ENCODE results near the gene RBM4B. TPM values are rescaled to one million over a fixed set of nuclear protein-coding genes. Genes with fewer than 3 reads are reported as not detected.

RBM4B gene
- total RNA-seq, 1 experiment from 2014 or later, result 26.6 TPM

DNA sequence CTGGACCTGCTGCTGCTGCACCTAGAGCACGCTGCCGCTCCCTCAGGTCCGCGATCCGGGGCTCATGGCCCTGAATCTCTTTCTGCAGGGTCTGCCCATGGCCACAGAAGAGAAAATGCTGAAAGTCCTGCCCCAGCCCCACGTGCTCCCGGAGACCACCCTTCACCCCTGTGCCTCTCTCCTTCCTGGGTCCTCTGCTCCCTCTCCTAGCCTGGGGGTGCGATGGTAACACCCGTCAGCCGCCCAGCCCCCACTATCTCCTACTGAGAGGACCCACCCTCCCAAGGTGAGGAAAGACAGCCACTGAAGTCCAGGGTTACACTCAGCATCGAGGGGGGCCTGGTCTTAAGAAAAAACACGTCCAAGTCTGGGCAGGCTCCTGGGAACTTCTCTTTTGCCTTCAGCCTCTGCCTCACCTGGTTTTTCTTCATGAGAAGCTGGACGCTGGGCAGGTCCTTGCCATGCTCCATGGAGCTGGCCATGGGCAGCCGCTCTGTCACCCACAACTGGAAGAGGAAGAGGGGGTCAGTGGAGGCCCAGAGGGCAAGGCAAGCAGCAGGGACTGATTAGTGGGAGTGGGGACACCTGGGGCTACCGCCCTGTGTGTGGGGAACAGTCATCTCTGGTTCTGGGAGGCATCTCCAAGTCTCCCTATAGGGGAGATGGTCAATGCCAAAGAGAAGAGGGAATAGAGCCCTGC is 15.8 kb upstream of the RBM4B start:
- H3K36me3 ChIP-seq, result peaks cover 5% of the 10 kb centered on the region
- no peaks in the 10 kb centered on the region for H3K27me3 ChIP-seq
- no peak for DNase-seq
- H3K4me3 ChIP-seq, result no peak overlapping the region
- no peaks in the 10 kb centered on the region for H3K9me3 ChIP-seq

DNA sequence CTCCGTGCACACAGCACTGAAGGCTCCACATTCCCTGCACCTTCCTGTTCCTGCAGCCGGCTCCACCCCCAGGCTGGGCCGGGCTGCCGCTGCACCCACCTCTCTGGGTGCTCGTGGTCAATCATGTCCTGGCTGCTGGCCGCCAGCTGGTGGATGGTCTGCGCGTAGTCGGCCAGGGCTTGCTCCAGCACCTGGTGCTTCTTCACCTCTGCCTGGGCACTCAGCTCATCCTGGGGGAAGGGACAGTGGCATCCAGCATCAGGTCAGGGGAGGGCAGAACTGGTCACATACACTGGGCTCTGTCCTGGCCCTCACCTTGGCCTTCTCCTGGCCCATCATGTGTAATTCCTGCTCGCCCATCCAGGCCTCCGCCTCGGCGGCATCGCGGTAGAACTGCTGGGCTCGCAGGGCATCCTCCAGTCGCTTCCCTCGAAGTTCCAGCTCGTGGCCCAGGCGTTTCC is 15.2 kb upstream of the RBM4B start:
- DNase-seq, result no peak
- no peaks in the 10 kb centered on the region for H3K27me3 ChIP-seq
- no peak overlapping the region for H3K4me3 ChIP-seq
- no peaks in the 10 kb centered on the region for H3K9me3 ChIP-seq
- no peaks in the 10 kb centered on the region; the same call in 1 of the 2 replicates for H3K36me3 ChIP-seq

DNA sequence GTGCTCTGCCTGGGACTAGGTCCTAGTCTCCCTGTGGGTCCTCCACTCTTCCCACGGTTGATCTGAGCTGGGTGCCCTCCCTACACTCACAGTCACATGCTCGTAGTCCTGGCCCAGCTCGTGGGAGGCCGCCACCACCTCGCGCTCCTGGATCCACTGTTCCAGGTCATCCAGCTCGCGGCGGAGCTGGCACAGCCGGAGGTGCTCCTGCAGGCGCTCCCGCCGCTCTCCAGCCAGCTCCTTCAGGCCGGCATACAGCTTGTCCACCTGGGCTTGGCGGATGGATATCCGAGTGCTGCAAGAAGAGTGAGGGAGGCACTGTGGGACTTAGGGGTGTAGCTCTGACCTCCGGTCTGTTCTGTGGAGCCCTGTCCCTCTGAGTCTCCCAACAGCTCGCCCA is 14.8 kb upstream of the RBM4B start:
- no peaks in the 10 kb centered on the region for H3K27me3 ChIP-seq
- H3K9me3 ChIP-seq, result no peaks in the 10 kb centered on the region
- DNase-seq, result no peak
- no peak overlapping the region for H3K4me3 ChIP-seq
- H3K36me3 ChIP-seq, result no peaks in the 10 kb centered on the region; the same call in 1 of the 2 replicates

DNA sequence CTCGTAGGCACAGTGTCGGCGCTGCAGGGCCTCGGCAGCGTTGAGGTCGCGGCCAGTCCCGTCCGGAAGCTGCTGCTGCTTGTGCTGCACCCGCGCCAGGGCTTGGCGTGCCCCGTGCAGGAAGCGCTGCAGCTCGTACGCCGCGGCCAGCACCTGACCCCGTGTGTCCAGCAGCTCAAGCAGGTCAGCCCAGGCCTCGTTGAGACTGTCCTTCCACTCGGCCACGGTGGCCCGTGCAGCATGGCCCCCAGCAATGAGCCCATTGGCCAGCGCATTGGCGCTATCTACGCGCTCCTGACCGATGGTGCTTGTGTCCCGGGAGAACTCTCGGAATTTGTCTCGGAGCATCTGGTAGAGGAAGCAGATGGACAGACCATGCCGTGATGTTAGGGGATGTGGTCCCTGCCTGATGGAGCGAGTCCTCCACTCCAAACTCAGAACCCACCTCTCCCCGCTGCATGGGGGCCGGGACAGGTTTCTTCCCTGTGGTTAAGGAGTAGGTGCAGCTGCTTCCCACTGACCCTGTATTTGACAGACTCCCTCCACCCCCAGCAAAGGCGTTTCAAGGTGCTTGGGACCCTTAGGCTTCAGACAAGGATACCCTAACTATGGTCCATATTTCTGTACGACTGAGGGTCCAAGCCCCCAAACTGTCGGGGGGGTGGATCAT is 13.8 kb upstream of the RBM4B start:
- no peaks in the 10 kb centered on the region for H3K9me3 ChIP-seq
- H3K27me3 ChIP-seq, result no peaks in the 10 kb centered on the region
- H3K4me3 ChIP-seq, result no peak overlapping the region
- no peak for DNase-seq
- no peaks in the 10 kb centered on the region; the same call in 1 of the 2 replicates for H3K36me3 ChIP-seq

DNA sequence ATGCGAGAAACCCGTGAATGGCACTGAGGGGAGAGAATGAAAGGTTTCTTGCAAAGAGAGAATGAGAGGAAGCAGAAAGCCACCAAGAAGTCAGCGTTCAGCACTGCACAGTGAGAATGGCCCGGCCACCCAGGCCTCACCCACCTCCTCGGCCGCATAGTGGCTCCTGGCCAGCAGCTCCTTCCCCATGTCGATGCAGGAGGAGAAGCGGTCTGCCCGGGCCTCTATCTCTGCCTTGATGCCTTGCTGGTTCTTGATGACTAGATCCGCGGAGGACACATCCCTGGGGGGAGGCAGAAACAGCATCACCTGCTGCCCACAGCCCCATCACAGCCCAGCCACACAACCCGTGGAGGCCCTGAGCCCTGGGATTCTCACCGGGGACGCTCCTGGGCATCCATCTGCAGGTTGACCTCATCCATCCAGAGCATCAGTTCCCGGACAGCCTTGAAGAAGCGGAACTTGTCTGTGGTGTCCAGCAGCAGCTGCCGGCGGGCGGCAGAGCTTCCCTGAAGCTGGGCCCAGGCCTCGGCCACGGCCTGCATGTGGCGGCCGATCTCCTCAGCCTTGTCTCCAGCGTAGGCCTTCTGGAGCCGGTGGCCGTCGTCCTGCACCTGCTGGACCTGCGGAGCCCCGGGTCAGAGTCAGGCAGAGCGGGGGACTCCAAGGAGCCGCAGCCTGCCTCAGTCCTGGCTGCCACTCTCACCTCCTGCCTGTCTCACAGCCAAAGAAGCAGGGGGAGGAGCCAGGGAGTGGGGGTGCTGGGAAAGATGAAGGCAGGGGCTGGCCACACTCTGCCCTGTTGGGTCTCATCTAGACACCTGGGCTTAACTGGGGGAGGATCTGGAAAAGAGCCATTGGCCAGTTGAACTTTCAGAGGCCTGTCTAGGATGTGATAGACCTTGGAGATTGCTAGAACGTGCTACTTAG is 12.2 kb upstream of the RBM4B start:
- no peaks in the 10 kb centered on the region; the same call in 1 of the 2 replicates for H3K36me3 ChIP-seq
- H3K4me3 ChIP-seq, result no peak overlapping the region
- no peaks in the 10 kb centered on the region for H3K9me3 ChIP-seq
- H3K27me3 ChIP-seq, result no peaks in the 10 kb centered on the region
- DNase-seq, result no peak

DNA sequence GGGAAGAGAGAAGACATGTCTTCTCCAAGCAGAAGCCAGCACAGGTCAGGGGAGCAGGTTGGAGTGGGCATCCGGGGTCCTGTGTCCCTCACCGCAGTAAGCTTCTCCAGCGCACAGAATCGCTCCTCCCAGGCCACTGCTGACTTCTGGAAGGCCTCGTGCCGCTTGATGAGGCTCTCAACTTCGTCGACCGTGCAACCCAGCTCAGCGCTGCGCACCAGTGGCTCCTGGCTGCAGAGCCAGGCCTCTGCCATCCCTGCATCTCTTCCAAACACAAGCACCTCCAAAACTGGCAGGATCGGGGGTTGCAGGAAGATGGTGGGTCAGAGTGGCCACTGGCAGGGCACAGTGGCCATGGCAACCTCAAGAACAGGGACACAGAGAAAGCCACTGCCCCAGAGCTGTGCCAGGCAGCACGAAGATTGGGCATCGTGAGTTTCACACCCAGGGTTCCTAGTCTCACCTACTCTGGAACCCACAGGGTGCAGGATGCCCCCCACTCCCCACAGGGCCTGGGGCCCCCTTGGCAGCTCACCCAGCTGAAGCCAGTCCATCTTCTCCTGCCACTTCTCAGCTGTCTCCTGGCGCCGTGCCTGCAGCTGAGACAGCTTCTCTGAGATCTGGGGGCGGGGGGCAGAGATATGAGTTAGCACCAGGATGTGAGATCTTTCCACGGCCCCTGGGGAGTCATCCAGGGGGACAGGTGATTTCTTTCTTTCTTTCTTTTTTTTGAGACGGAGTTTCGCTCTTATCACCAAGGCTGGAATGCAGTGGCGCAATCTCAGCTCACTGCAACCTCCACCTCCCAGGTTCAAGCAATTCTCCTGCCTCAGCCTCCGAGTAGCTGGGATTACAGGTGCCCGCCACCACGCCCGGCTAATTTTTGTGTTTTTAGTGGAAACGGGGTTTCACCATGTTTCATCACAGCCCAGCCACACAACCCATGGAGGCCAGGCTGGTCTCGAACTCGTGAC is 11.2 kb upstream of the RBM4B start:
- Histone ChIP-seq H3K36me3 (no peaks in the 10 kb centered on the region; the same call in 1 of the 2 replicates), H3K4me3 (no peak overlapping the region), H3K27me3 (no peaks in the 10 kb centered on the region), H3K9me3 (no peaks in the 10 kb centered on the region)
- no peak for DNase-seq

DNA sequence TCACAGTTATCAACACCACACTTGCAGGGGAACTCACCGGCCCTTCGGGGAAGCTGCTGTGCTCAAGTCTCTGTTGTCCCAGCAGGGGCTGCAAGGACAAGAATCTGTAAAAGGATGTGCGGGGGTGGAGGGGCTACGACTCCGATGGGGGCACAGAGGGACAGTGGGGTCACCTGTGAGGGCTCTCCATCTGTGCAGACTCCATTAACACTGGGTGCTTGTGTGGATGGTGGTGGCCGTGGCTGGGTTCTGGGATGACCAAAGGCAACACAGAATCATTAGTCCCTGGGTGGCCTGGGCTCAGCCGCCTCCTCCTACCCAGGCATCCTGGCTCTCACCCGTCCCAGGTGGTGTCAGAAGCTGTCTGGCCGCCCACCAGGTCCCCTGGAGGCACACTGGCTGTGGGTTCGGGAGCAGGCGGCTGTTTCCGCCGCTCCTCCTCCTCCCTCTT is 10.2 kb upstream of the RBM4B start:
- H3K27me3 ChIP-seq, result no peaks in the 10 kb centered on the region
- DNase-seq, result no peak
- H3K9me3 ChIP-seq, result no peaks in the 10 kb centered on the region
- no peaks in the 10 kb centered on the region; the same call in 1 of the 2 replicates for H3K36me3 ChIP-seq
- no peak overlapping the region for H3K4me3 ChIP-seq

DNA sequence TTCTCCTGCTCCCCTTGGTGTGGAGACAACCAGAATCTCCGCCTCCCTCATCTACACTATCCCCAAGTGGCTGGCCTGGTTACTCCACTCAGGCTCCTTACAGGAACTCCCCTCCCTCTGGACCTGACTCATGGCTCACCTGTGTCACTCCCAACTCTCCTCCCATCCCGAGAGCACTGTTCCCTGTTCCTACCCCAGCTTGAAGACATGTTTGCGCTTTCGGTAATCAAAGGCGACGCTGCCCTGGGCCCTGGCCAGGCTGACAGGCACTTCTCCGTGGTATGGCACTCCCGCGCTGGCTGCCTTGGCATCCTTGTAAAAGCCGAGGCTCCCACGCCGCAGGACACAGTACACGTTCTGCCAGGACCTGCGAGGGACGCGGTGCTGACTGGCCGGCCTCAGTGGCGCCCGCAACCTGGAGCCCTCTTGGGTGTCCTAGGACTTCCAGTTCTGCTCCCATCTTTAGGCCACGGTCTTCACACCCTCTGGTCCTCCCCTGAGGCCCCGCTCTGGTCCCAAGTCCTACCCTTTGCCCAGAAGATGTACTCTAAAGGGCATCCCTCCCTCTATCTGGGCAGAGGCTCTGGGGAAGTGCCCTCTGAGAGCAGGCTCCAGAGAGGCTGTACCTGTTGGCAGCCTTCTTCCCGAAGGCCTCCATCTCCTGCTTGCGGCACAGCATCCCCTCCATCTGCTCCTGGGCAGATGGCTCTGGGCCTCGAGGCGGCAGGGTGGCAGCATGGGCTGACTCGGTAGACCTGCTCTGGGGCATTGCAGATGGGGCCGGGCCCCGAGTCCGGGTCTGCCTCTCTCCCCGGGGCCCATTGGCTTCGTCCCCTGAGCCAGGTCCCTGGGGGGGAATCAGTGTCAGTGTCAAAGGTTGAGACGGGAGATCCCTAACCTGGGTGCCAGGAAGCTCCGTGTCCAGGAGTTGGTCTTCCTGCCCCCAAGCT is 9.4 kb upstream of the RBM4B start:
- no peaks in the 10 kb centered on the region for H3K9me3 ChIP-seq
- no peaks in the 10 kb centered on the region for H3K27me3 ChIP-seq
- no peak for DNase-seq
- H3K4me3 ChIP-seq, result no peak overlapping the region
- H3K36me3 ChIP-seq, result no peaks in the 10 kb centered on the region; the same call in 1 of the 2 replicates

DNA sequence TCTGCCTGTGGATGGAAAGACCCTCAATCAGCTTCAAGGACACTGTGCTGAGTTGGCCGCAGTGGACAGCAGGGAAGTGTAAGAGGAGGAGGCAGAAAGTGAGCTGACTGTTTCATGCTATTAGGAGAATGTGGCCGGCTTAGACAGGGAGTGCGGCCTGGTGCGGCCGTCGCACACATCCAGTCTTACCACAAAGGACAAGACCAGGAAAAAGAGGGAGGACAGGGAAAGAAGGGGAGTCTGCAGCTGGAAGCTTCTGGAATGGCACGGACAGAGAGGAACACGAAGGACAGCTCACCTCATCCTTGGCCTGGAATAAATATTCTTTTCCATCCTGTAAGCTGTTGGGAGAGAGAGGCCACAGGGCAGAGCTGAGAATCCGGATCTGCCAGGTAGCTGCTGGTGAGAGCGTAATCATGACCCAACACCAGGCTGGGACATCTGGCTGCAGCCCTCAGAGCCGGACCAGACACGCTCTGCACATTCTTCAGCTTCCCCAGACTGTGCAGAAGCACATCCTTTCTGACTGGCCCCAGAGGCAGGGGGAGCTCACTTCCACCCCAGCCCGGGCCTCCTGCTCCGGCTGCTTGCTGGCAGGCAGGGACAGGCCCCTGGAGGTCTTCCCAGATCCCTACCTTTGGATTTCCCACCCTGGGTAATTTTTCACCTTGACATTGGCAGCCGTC is 8.6 kb upstream of the RBM4B start:
- Histone ChIP-seq H3K36me3 (no peaks in the 10 kb centered on the region; the same call in 1 of the 2 replicates), H3K4me3 (no peak overlapping the region), H3K9me3 (no peaks in the 10 kb centered on the region), H3K27me3 (no peaks in the 10 kb centered on the region)
- DNase-seq, result no peak

DNA sequence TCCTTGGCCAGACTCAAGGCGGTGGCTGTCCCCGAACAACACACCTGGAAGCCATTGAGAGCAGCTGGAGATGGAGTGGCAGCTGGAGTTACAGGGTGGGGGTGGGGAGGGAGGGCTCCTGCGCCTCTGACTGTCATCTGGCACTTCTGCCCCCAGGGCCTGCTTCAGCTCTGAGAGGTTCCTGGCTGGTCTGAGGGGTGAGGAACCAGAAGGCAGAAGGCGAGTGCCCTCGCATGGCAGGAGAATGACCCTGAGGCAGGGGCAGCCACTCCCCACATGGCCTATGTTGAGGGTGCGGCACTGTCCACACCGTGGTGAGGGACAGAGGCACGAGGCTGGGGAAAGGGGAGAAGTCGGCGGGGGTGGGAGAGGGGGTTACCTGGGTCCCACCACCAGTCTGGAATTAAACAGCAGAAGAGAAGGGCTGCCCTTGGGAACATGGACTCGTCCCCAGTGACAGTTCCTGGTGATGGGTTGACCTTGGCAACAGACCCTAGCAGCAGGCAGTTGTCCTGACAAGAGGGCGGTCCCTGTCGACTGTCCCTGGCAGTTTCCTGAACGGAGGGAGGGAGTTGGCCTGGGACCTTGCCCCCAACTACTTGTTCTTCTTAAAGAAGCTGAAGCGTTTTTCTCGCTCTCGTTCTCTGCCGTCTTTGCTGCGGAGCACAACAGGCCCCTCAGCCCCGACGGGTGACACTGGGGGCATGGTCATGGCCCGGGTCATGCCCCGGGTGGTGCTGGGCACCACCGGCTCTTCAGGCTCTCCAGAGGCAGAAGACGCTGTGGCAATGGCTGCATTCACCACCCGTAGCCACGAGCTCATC is 7.8 kb upstream of the RBM4B start:
- Histone ChIP-seq H3K27me3 (no peaks in the 10 kb centered on the region), H3K36me3 (no peaks in the 10 kb centered on the region; the same call in 1 of the 2 replicates), H3K9me3 (no peaks in the 10 kb centered on the region), H3K4me3 (no peak overlapping the region)
- DNase-seq, result no peak

DNA sequence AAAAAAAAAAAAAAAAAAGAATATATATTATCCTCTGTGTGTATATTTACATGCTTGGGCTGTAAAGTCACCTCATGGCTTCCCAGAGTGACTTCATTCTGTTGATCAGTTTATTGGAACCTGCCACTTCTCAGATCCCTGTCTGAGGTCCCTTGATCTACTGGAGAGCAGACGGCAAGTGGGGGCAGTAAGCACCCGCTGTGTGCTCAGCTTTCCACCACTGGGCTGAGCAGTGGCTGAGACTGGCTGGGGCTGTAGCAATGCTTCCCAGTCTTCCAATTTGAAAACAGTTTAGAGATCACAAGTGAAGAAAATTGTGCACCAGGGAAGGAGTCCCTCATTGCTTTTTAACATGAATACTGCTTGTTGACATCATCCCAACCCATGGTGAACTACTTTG is 6.9 kb upstream of the RBM4B start:
- no peaks in the 10 kb centered on the region; the same call in 1 of the 2 replicates for H3K36me3 ChIP-seq
- DNase-seq, result no peak
- no peaks in the 10 kb centered on the region for H3K9me3 ChIP-seq
- no peaks in the 10 kb centered on the region for H3K27me3 ChIP-seq
- no peak overlapping the region for H3K4me3 ChIP-seq

DNA sequence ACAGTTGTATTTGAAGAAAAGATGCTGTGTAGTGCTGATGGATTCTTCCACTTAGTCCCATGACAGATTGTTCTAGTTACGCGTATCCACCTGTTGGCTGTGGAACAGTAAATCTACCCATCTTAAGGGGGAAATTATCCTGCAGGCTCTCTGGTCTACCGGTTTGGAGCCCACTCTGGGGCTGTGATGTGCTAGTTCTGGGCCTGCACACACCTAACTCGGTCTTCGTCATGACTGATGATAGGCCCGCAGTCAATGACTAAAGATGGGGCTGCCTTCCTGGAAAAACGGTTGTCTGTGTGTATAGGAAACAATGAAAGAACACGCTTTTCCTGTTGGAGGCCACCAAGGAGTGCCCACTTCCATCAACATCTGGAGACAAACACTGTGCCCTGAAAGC is 6.2 kb upstream of the RBM4B start:
- DNase-seq, result no peak
- Histone ChIP-seq H3K36me3 (no peaks in the 10 kb centered on the region; the same call in 1 of the 2 replicates), H3K4me3 (no peak overlapping the region), H3K27me3 (no peaks in the 10 kb centered on the region), H3K9me3 (no peaks in the 10 kb centered on the region)

DNA sequence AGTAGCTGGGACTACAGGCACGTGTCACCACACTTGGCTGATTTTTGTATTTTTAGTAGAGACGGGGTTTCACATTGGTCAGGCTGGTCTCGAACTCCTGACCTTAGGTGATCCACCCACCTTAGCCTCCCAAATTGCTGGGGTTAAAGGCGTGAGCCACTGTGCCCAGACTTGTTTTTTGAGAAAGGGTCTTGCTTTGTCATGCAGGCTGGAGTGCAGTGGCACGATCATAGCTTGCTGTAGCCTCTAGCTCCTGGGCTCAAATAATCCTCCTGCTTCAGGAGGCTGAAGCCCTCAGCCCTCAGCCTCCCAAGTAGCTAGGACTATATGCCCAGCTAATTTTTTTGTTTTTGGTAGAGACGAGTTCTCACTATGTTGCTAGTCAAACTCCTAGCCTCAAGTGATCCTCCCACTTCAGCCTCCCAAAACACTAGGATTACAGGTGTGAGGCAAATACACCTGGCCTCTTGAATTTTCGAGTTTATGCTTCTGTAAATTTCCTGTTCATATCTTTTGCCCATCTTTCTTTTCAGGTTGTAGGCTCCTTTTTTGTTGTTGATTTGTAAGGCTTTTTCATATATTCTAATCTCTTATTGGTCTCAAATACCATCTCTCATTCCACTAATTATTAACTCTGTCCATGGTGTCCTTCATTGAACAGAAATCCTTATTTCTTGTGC is 3.4 kb upstream of the RBM4B start:
- Histone ChIP-seq H3K36me3 (peaks cover 6% of the 10 kb centered on the region), H3K9me3 (no peaks in the 10 kb centered on the region), H3K4me3 (no peak overlapping the region), H3K27me3 (no peaks in the 10 kb centered on the region)
- no peak for DNase-seq

Measured in MG63 (cell line).